Measurements from ENCODE around the gene GRIK2.

The GRIK2 gene

DNA sequence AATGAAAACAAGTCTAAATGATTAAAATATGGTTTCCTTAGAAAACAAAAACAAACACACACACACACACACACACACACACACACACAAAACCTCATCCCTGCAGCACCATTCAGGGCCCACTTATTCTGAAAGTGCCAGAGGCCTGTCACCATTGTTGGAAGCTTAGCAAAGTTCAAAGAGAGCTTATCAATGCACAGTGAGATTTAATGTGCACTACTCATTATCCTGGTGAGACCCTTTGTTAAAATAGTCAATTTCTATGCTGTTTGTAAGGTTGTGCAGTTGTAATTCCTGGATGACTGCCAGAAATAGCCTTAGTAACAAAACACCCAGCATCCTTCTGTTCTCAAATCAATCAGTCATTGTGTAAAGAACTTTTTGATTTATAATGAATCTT lies 482.9 kb downstream of the GRIK2 start:
- DNase-seq (ENCODE audit: low read depth in 1 of 2, low spot score in 1 of 2), result no peak

DNA sequence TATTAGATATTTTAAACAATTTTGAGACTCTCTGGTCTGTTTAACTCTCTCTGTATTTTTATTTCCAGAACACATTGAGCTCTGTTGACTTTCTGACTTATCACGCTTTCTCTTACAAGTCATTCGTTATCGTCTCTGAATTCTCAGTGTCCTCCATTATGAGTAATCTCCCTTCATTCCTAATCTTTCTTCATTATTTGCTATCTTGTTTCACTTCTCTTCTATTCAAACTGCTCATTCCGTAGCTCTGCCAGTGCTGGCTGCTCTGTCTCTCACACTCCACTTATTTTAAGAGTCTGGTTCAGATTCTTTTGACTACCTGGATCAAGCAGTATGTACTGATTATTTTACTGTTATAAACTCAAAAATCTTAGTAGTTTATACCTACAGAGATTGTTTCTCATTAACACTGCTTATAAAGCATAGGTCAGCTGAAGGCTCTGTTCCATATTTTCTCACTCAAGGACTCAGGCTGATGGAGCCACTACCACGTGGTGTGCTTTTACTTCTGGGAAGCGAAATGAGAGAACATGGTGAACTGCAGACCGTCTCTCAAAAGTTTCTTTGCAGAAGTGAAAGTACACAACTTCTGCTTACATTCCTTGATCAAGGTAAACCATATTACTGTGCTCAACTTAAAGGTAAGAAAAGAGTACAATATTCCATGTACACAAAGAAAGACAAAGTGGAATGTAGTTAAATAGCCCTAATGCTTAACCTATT lies 485.2 kb downstream of the GRIK2 start:
- DNase-seq (ENCODE audit: low read depth in 1 of 2, low spot score in 1 of 2), result no peak

- DNase-seq (ENCODE audit: low read depth in 1 of 2, low spot score in 1 of 2), result no peak
Observed at GRCh38 chr6:101879782-101880181, 486.3 kb downstream of the GRIK2 start.

DNA sequence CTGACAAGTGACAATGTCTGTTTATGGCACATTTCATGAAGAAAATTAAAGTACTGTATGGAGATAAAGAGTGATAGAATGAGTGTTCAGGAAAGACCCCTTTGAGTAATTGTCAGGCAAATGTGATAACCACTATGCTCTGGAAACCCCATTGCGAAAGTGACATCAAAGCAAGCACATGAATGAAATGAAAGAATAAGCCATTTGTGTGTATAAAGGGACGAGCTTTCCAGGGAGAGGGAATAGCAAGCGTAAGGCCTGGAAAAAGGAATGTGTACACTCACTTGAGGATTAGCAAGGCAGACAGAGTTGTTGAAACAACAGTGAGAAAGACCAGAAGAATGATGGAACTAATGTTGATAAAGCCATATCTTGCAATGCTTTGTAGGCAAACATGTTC lies 490.0 kb downstream of the GRIK2 start:
- DNase-seq (ENCODE audit: low read depth in 1 of 2, low spot score in 1 of 2), result no peak

GRCh38 chr6:101887532-101887931 lies 494.0 kb downstream of the GRIK2 start:
- no peak for DNase-seq (ENCODE audit: low read depth in 1 of 2, low spot score in 1 of 2)

DNA sequence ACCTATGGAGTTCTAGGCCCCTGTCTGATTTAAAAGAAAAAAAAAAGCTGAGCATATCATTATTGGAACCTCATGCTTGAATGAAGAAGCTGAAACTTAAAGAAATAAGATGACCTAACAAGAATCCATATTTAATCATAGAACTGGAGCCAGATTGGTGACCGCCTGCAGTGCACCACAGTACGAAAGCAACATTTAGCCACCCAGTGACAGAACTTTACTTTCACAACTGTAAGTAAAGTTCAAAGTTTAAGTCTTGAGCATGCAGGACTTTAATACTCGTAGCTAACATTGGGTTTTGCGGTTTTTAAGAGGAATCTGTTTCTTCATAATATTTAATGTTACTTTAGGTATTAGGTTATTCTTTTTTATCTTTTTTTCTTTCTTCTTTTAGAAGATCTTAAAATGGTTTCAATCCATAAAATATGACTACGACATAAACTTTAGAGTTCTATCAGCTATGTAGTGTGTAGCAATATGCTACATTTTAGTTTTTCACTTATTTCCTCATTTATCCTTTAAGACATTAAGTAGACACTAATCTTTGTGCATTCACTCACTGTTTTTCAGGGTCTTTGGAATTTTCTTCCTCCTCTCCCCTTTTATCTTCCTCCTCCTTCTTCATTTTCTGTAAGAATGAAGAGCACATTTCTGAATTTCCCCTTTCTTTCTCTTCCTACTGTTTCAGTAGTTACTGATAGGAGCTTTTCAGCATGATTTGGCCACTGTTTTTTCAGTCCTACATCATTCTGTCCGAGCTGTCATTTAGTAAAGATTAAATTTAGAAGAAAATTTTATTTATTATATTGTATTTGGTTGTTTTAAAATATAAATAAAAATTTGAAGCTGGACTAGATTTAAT lies 514.1 kb downstream of the GRIK2 start:
- DNase-seq (ENCODE audit: low read depth in 1 of 2, low spot score in 1 of 2), result no peak

GRCh38 chr6:101909366-101909765 lies 515.9 kb downstream of the GRIK2 start:
- no peak for DNase-seq (ENCODE audit: low read depth in 1 of 2, low spot score in 1 of 2)

DNA sequence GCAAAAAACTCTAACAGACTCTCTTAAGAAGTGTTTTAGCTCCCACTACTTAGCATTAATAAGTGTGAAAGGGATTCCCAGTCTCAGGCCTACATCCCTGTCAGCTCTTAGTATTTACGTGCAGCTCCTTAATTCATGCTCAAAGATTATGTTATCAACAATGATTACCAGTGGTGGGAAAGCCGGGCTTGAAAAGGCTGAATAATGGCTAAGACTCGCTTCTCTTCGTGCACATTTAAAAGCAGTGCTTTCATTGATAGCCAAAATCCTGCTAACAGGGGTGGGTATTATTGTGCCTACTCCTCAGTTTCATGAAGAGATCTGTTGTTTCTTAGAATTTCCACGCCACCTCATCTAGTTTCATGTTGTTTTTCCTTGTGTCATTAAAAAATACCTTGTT lies 518.8 kb downstream of the GRIK2 start:
- DNase-seq (ENCODE audit: low read depth in 1 of 2, low spot score in 1 of 2), result no peak

DNA sequence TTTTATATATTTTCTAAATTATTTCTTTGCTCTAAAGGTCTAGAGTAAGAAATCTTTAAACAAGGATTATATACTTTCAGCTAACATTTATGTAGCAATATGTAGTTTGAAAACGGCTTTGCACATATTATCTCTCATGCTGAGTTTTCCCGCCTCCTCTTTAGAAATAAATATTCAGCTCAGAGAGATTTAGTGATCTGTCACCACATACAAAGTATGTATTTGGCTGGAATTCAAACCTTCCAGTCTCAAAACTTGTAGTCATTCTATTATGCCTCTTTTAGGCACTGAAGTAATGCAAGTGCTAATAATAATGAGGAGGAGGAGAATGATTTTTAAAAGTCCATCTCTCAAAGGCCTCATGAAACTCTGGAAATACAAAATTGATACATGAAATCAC lies 525.0 kb downstream of the GRIK2 start:
- no peak for DNase-seq (ENCODE audit: low read depth in 1 of 2, low spot score in 1 of 2)

GRCh38 chr6:101921829-101922450 lies 528.4 kb downstream of the GRIK2 start:
- no peak for DNase-seq (ENCODE audit: low read depth in 1 of 2, low spot score in 1 of 2)

GRCh38 chr6:101926149-101926925 lies 532.8 kb downstream of the GRIK2 start:
- no peak for DNase-seq (ENCODE audit: low read depth in 1 of 2, low spot score in 1 of 2)

DNA sequence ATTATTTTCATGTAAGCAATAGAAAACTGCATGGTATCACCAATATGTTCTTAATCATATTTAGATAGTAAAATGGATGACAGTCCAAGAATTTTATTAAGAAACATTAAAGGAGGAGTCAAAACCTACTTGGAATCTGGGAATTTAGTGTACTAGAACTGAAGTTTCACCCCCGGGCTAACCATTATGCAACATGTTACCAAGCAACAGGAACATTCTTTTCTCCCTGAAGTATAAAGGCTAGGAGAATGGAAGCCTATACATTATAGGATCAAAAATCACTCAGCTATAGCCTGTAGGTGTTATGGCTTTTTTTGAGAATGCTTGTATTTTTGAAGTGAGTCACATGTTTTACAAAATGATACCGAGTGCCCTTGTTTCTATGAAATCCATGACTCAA lies 538.3 kb downstream of the GRIK2 start:
- no peak for DNase-seq (ENCODE audit: low read depth in 1 of 2, low spot score in 1 of 2)

GRCh38 chr6:101932704-101933103 lies 539.2 kb downstream of the GRIK2 start:
- no peak for DNase-seq (ENCODE audit: low read depth in 1 of 2, low spot score in 1 of 2)

DNA sequence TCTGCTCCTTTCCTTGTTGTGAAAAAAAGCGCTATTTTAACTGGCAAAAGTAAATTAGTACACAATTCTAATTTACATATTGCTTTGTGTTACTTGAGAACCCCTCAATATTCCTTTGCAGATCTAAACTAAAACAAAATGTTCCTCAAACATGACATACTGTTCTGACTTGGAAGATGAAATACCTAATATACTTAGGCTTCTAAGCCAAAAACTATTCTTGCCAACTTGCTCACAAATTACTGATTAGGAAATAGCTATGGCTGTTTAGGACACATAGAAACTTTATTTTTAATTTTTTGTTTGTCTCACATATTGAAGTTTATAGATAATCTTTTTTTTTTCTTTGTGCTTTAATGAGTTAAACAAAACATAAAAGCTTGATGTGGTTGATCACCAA lies 542.2 kb downstream of the GRIK2 start:
- DNase-seq (ENCODE audit: low read depth in 1 of 2, low spot score in 1 of 2), result no peak

GRCh38 chr6:101936516-101936915 lies 543.0 kb downstream of the GRIK2 start:
- no peak for DNase-seq (ENCODE audit: low read depth in 1 of 2, low spot score in 1 of 2)

DNA sequence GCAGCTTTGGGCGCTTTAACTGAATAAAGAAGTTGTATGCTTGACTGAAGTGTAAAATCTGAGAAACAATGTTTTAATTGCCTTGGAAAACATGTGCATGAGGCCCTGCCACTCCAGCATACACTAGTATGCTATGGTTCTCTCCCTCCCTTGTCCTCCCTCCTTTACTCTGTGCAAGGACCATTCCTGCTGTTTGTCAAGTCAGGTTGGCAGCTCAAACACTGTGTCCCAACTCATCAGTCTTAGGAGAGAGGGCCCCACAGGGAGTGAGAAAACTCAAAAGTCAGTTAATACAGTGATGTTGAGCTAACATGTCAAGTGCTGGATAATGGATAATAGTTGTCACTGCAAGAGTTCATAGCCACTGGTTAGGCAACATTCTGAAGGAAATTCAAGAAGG lies 543.6 kb downstream of the GRIK2 start:
- no peak for DNase-seq (ENCODE audit: low read depth in 1 of 2, low spot score in 1 of 2)

DNA sequence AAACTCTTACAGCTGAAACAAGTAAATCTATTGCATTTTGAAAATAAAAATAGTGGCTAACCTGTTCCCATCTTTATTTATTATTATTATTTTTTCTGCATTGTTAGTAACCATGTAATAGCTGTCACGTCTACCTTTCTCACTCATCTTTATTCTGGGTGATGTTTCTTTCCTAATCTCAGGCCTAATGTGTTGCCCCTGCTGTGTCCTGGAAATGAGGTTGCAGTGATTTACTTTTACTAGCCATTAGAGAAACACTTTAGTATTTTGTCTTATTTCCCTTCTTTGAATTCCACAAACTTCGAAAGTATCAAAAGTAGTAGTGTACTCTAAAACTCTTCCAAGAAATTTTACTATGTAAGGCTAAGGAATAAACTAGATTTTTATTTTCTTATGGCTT lies 546.9 kb downstream of the GRIK2 start:
- DNase-seq (ENCODE audit: low read depth in 1 of 2, low spot score in 1 of 2), result no peak

DNA sequence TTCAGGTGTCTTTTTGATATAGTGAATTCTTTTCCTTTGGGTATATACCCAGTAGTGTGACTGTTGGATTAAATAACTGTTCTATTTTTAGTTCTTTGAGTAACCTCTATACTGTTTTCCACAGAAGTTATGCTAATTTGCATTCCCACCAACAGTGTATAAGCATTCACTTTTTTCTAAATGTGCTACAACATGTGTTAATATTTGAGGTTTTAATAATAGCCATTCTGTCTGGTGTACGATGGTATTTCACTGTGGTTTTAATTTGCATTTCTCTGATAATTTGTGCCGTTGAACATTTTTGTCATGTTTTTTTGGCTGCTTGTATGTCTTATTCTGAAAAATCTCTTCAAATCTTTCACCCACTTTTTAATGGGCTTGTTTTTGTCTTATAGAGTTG lies 563.5 kb downstream of the GRIK2 start:
- no peak for DNase-seq (ENCODE audit: low read depth in 1 of 2, low spot score in 1 of 2)

GRCh38 chr6:101961357-101961756 lies 567.8 kb downstream of the GRIK2 start:
- DNase-seq (ENCODE audit: low read depth in 1 of 2, low spot score in 1 of 2), result no peak

- no peak for DNase-seq (ENCODE audit: low read depth in 1 of 2, low spot score in 1 of 2)
Observed at GRCh38 chr6:101980924-101981323, 587.4 kb downstream of the GRIK2 start.

DNA sequence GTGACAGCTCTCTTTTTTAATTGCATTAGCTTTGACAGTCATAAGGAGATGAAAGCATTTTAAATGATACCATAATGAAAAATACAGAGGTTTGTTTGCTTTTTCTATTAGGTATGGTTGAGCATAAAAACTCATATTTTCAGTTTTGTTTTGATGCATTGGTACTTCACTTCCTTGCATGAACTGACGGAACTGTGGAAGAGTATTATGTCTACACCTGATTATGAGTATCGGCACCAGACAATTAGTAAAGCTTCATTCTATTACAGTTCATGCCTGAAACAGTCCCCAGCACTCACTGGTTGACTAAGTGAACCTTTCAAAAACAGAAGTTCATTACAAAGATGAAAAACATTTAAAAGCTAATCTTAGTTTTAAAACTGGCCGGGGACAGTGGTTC lies 593.0 kb downstream of the GRIK2 start:
- no peak for DNase-seq (ENCODE audit: low read depth in 1 of 2, low spot score in 1 of 2)
